ENCODE results near the gene CYRIA. TPM values are rescaled to one million over a fixed set of nuclear protein-coding genes. Genes with fewer than 3 reads are reported as not detected.

The CYRIA gene
- total and polyA plus RNA-seq, 2 donors (not counting 3 experiments of a cell fraction or from before 2014, with no cell fraction given), result 9.3 to 38.4 TPM

DNA sequence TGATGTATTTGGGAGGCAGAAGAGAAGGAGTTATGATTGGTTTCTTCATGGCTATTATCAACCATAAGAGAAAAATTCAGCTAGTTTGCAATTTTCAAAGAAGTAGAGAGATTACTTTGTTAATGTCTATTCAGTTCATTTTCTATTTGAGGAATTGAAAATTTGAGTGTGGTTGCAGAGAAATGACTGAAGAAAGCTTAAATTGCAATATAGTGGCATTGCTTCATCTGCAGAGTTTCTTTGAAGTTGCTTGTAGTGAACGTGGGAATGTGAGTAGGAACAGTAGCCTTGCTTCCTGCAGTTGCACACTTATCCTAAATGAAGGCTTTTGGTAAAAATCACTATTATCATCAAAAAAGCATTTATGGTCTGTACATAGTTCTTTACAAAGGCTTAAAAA lies 14.7 kb upstream of the CYRIA start:
- Histone ChIP-seq H3K36me3 (ENCODE audit: control insufficient read depth in 2 of 2, extremely low read depth in 1 of 2, insufficient read depth in 2 of 2, low read length in 2 of 2) (no peaks in the 10 kb centered on the region), H3K4me3 (replicated peaks in 1 of 3; ENCODE audit: insufficient read depth in 1 of 3, low read depth in 1 of 3, low read length in 3 of 3) (no peak overlapping the region), H3K9me1 (replicated peaks; ENCODE audit: control insufficient read depth, extremely low read depth, insufficient read depth, low read length) (no peaks in the 10 kb centered on the region), H3K9ac (replicated peaks; ENCODE audit: extremely low read depth, insufficient read depth, low read length) (no peak overlapping the region), H4K20me1 (replicated peaks; ENCODE audit: control insufficient read depth, extremely low read depth, insufficient read depth, low read length) (no peaks in the 10 kb centered on the region), H3K4me1 (ENCODE audit: control insufficient read depth, extremely low read depth, insufficient read depth, low read length) (no peaks in the 10 kb centered on the region), H3K9me3 (replicated peaks; ENCODE audit: control insufficient read depth, insufficient read depth, low read length) (no peaks in the 10 kb centered on the region), H3K27me3 (ENCODE audit: control insufficient read depth in 2 of 2, insufficient read depth in 2 of 2, low read length in 2 of 2) (peaks cover 3 to 5% of the 10 kb centered on the region in 2 experiments), H2AFZ (ENCODE audit: low read depth, low read length) (no peak overlapping the region), H3K79me2 (ENCODE audit: control insufficient read depth, insufficient read depth, low read length) (no peaks in the 10 kb centered on the region), H3K4me2 (ENCODE audit: insufficient read depth, low read length) (no peak overlapping the region), H3K27ac (ENCODE audit: insufficient read depth, low read depth, low read length) (no peak overlapping the region)
- no TSS peak for BruUV-seq (replicated peaks)
- dilution Hi-C loops (cut with MboI; ENCODE audit: extremely low pct_ligation_motif_present, low sequenced_read_pairs), result no loop called here
- intact Hi-C loops (cut with micrococcal nuclease), result no loop called here
- CTCF ChIA-PET, result interaction anchor here (3.0 kb wide), 1 partner anchor 9 kb away, joined by 11 read pairs; no protein-coding TSS in a partner anchor
- DNase-seq (ENCODE audit: low read depth, low spot score) (no peak), FAIRE-seq (no peak)
- TF ChIP-seq FOS (IDR thresholded peaks at IDR 0.05; ENCODE audit: borderline replicate concordance, insufficient read depth, low read length), result no peak
- TF ChIP-seq MYC (IDR thresholded peaks at IDR 0.05; ENCODE audit: low read depth, low read length), result no peak
- TF ChIP-seq, protein P1, sequence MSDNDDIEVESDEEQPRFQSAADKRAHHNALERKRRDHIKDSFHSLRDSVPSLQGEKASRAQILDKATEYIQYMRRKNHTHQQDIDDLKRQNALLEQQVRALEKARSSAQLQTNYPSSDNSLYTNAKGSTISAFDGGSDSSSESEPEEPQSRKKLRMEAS (IDR thresholded peaks at IDR 0.05; ENCODE audit: insufficient read depth, insufficient read length), result no peak
- no peak for TF ChIP-seq POLR2AphosphoS5 (IDR thresholded peaks at IDR 0.05; ENCODE audit: insufficient read depth, low read depth, low read length)
- no peak for TF ChIP-seq GATA2 (IDR thresholded peaks at IDR 0.05; ENCODE audit: insufficient read depth, insufficient read length, low read depth, low read length)
- TF ChIP-seq, protein P2, sequence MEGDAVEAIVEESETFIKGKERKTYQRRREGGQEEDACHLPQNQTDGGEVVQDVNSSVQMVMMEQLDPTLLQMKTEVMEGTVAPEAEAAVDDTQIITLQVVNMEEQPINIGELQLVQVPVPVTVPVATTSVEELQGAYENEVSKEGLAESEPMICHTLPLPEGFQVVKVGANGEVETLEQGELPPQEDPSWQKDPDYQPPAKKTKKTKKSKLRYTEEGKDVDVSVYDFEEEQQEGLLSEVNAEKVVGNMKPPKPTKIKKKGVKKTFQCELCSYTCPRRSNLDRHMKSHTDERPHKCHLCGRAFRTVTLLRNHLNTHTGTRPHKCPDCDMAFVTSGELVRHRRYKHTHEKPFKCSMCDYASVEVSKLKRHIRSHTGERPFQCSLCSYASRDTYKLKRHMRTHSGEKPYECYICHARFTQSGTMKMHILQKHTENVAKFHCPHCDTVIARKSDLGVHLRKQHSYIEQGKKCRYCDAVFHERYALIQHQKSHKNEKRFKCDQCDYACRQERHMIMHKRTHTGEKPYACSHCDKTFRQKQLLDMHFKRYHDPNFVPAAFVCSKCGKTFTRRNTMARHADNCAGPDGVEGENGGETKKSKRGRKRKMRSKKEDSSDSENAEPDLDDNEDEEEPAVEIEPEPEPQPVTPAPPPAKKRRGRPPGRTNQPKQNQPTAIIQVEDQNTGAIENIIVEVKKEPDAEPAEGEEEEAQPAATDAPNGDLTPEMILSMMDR (IDR thresholded peaks at IDR 0.05; ENCODE audit: extremely low read depth in 1 of 2, insufficient read depth in 1 of 2, low read depth in 1 of 2, low read length in 2 of 2), result no peak
- no peak for TF ChIP-seq EZH2 (IDR thresholded peaks at IDR 0.05; ENCODE audit: borderline replicate concordance, low read depth, low read length, severe bottlenecking)
- TF ChIP-seq POLR2A (IDR thresholded peaks at IDR 0.05; ENCODE audit: low read depth, low read length), result no peak
- TF ChIP-seq JUN (IDR thresholded peaks at IDR 0.05; ENCODE audit: borderline replicate concordance, insufficient read depth, insufficient read length, low read depth), result no peak
- POLR2A ChIA-PET, result no interaction called here
